ENCODE measurements around the gene PCOLCE2.

- TF ChIP-seq GATA2 (IDR thresholded peaks at IDR 0.05; ENCODE audit: low read depth, low read length) (no peak), GATA3 (IDR thresholded peaks at IDR 0.05; ENCODE audit: low read depth, low read length) (no peak)
Observed at GRCh38 chr3:142779591-142779990, 109.3 kb downstream of the PCOLCE2 start.
